ENCODE data around the gene PLA2G4B.

GRCh38 chr15:41895957-41896356, 57.3 kb downstream of the PLA2G4B start:
- TF ChIP-seq EZH2 (IDR thresholded peaks at IDR 0.05; ENCODE audit: insufficient read depth, poor library complexity, severe bottlenecking) (no peak), EZH2phosphoT487 (IDR thresholded peaks at IDR 0.05; ENCODE audit: insufficient read depth, low read depth) (no peak)
